ENCODE results near the gene EEF1AKMT2. TPM values are rescaled to one million over a fixed set of nuclear protein-coding genes. Genes with fewer than 3 reads are reported as not detected.

Gene EEF1AKMT2
- total RNA-seq, 4 donors from 2014 or later = 10.0 to 18.4 (median 13.2) TPM

GRCh38 chr10:124716369-124716768 lies 75.3 kb downstream of the EEF1AKMT2 start:
- Histone ChIP-seq H3K4me3 (no peak overlapping the region), H3K36me3 (no peaks in the 10 kb centered on the region), H3K27ac (peak overlapping the region; percentile 47 to 98 (median 73)), H3K27me3 (no peaks in the 10 kb centered on the region), H3K9me3 (no peaks in the 10 kb centered on the region), H3K4me1 (peaks cover 0 to 91% (median 73%) of the 10 kb centered on the region in 4 donors)
- DNase-seq (ENCODE audit: low spot score in 2 of 2) = no peak
- TF ChIP-seq, protein P1, sequence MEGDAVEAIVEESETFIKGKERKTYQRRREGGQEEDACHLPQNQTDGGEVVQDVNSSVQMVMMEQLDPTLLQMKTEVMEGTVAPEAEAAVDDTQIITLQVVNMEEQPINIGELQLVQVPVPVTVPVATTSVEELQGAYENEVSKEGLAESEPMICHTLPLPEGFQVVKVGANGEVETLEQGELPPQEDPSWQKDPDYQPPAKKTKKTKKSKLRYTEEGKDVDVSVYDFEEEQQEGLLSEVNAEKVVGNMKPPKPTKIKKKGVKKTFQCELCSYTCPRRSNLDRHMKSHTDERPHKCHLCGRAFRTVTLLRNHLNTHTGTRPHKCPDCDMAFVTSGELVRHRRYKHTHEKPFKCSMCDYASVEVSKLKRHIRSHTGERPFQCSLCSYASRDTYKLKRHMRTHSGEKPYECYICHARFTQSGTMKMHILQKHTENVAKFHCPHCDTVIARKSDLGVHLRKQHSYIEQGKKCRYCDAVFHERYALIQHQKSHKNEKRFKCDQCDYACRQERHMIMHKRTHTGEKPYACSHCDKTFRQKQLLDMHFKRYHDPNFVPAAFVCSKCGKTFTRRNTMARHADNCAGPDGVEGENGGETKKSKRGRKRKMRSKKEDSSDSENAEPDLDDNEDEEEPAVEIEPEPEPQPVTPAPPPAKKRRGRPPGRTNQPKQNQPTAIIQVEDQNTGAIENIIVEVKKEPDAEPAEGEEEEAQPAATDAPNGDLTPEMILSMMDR (IDR thresholded peaks at IDR 0.05) = no peak
- TF ChIP-seq EP300 (IDR thresholded peaks at IDR 0.05) (no peak), POLR2A (IDR thresholded peaks at IDR 0.05) (no peak)
- 49 to 66% methylated on average over 4 of the region's 4 CpGs for WGBS, 2 donors

GRCh38 chr10:124715439-124715838 lies 76.2 kb downstream of the EEF1AKMT2 start:
- WGBS, 2 donors = 52 to 57% methylated on average over 6 of the region's 6 CpGs

DNA sequence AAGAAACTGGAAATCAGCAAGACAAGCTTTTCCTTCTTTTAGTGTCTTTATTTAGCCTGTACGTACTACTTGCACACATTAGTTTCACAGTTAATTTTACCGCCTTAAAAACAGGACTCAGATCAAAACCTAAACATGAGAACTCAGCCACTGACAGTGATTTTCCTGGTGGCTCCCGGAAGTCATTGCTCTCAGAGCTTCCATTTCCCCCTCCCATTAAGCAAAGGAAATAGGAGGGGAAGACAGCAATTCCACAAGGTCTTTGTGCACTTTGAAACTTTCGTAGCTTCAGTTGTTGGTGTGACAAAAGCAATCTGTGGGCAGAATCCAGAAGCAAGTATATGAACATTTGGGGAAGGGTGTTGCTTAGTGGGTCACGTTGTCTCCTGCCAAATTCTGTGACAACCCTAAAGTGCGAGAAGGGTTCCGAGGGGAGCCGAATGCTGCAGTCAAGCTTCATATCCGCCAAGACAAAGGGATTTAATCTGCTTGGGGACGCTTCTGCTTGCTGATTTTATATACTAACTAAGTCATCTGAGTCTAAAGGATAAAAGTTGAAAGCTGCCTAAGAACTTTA lies 77.9 kb downstream of the EEF1AKMT2 start:
- Histone ChIP-seq H3K36me3 (no peaks in the 10 kb centered on the region), H3K27me3 (no peaks in the 10 kb centered on the region), H3K4me3 (no peak overlapping the region), H3K9me3 (no peaks in the 10 kb centered on the region), H3K4me1 (peaks cover 7 to 92% (median 73%) of the 10 kb centered on the region in 4 donors), H3K27ac (peak overlapping the region in 3 of 4 donors; percentile 41 to 97 (median 91))
- 43 to 52% methylated on average over 10 of the region's 10 CpGs for WGBS, 2 donors
- DNase-seq (ENCODE audit: low spot score in 2 of 2) = no peak
- no peak for TF ChIP-seq EP300 (IDR thresholded peaks at IDR 0.05)
- TF ChIP-seq, protein P1 (IDR thresholded peaks at IDR 0.05) = no peak
- no peak for TF ChIP-seq POLR2A (IDR thresholded peaks at IDR 0.05)

More at GRCh38 chr10:124715439-124715838, 76.2 kb downstream of the EEF1AKMT2 start:
- H3K9me3 ChIP-seq = no peaks in the 10 kb centered on the region
- H3K27me3 ChIP-seq = no peaks in the 10 kb centered on the region
- H3K4me3 ChIP-seq = no peak overlapping the region
- TF ChIP-seq POLR2A (IDR thresholded peaks at IDR 0.05) (no peak), EP300 (IDR thresholded peaks at IDR 0.05) (no peak)
- TF ChIP-seq, protein P1 (IDR thresholded peaks at IDR 0.05) = no peak
- H3K4me1 ChIP-seq = peaks cover 0 to 91% (median 73%) of the 10 kb centered on the region in 4 donors
- no peaks in the 10 kb centered on the region for H3K36me3 ChIP-seq
- no peak for DNase-seq (ENCODE audit: low spot score in 2 of 2)
- peak overlapping the region; percentile 23 to 98 (median 72) for H3K27ac ChIP-seq

DNA sequence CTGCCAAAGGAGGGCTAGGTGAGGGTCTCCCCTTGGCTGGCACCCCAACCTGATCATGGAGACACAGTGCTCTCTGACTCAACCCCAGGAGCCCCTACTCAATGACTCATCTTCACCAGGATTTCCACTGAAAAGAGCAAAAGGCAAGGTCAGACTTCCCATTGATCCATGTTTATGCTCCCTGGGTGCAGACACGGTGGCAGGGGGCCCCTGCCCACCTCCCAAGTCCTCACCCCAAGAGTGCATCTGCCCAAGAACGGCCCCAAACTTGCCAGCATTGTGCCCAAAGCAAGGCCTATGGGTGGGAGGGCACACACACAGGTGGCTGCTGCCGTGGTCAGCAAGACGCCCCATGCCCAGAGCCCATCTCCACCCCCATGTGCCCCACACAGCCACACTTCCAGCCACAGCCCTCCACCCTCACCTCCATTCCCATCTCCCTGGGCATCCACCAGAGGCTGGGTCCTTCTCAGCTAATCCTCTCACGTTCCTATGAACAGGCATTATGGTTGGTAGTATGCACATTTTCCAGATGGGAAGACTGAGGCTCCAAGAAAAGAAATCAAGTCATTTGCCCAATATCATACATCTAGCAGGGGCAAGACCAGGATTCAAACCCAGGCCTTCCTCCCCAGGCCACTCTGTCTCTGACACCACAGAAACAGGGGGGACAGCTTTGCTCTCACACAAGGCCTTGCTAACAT lies 78.8 kb downstream of the EEF1AKMT2 start:
- Histone ChIP-seq H3K4me3 (no peak overlapping the region), H3K36me3 (no peaks in the 10 kb centered on the region), H3K4me1 (peaks cover 9 to 92% (median 72%) of the 10 kb centered on the region in 4 donors), H3K27me3 (no peaks in the 10 kb centered on the region), H3K27ac (peak overlapping the region in 3 of 4 donors; percentile 41 to 97 (median 91)), H3K9me3 (no peaks in the 10 kb centered on the region)
- TF ChIP-seq POLR2A (IDR thresholded peaks at IDR 0.05) = no peak
- no peak for TF ChIP-seq EP300 (IDR thresholded peaks at IDR 0.05)
- TF ChIP-seq, protein P1 (IDR thresholded peaks at IDR 0.05) = no peak
- DNase-seq (ENCODE audit: low spot score in 2 of 2) = no peak
- WGBS, 2 donors = 80 to 90% methylated on average over 5 of the region's 5 CpGs

DNA sequence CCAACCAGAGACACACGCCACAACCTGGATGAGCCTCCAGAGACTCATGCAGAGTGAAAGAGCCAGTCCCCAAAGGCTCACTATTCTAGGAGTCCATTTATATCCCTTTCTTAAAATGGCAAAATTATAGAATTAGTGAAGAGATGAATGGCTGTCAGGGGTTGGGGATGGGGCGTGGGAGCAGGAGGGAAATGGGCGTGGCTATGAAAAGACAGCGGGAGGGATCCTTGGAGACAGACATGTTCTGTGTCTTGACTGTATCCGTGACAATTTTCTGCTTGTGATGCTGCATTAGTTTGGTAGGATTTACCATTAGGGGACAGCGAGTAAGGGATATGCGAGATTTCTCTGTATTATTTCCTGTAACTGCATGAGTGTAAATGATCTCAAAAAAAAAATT lies 80.5 kb downstream of the EEF1AKMT2 start:
- H3K27ac ChIP-seq = peak overlapping the region; percentile 82 to 98 (median 88)
- WGBS, 2 donors = 73 to 79% methylated on average over 7 of the region's 7 CpGs
- H3K4me1 ChIP-seq = peaks cover 9 to 92% (median 74%) of the 10 kb centered on the region in 4 donors

More for the DNA sequence above, 80.5 kb downstream of the EEF1AKMT2 start:
- TF ChIP-seq POLR2A (IDR thresholded peaks at IDR 0.05) (no peak), EP300 (IDR thresholded peaks at IDR 0.05) (no peak)
- TF ChIP-seq, protein P1 (IDR thresholded peaks at IDR 0.05) = no peak
- DNase-seq (ENCODE audit: low spot score in 2 of 2) = no peak
- no peaks in the 10 kb centered on the region for H3K9me3 ChIP-seq
- no peak overlapping the region for H3K4me3 ChIP-seq
- no peaks in the 10 kb centered on the region for H3K27me3 ChIP-seq
- peaks cover 0 to 2% (median 0%) of the 10 kb centered on the region in 3 donors for H3K36me3 ChIP-seq
